CD14-positive monocyte (primary cell): ENCODE measurements around the gene EHD3. TPM values are rescaled to one million over a fixed set of nuclear protein-coding genes. Genes with fewer than 3 reads are reported as not detected.

Experiments
- DNase-seq, 3 donors: peaks; one replicate each; pipeline ENCODE4 v3.0.0-alpha.2; 2011 to 2022
- H2AFZ ChIP-seq: 2 replicates; pipeline ENCODE4 v1.6.0; 2012; ENCODE audit warnings: mild to moderate bottlenecking, low read depth, low read length, inconsistent platforms; ENCODE audit not compliant: insufficient read depth, poor library complexity, severe bottlenecking
- H3K27ac ChIP-seq, 2 donors: 1 replicate in 1 of 2; 2 replicates in 1 of 2; pipeline ENCODE4 v1.5.1; 2012 to 2013; ENCODE audit warnings: low read length in 2 of 2, control low read depth in 1 of 2, inconsistent platforms in 1 of 2, low read depth in 1 of 2, mild to moderate bottlenecking in 1 of 2
- H3K27me3 ChIP-seq, 2 donors: one replicate each; pipeline versions ENCODE4 v1.6.0 to v1.6.1; 2011 to 2013; ENCODE audit warnings: low read length in 2 of 2; ENCODE audit not compliant: control insufficient read depth in 2 of 2, insufficient read depth in 2 of 2
- H3K36me3 ChIP-seq, 2 donors: replicated peaks in 1 of 2; 1 replicate in 1 of 2; 2 replicates in 1 of 2; pipeline versions ENCODE4 v1.5.1 to v1.6.1; 2012 to 2013; ENCODE audit warnings: low read length in 2 of 2, control low read depth in 1 of 2, inconsistent platforms in 1 of 2, mild to moderate bottlenecking in 1 of 2; ENCODE audit not compliant: insufficient read depth in 2 of 2, control insufficient read depth in 1 of 2
- H3K4me1 ChIP-seq, 2 donors: 1 replicate in 1 of 2; 2 replicates in 1 of 2; pipeline versions ENCODE4 v1.5.1 to v1.6.1; 2012 to 2013; ENCODE audit warnings: low read length in 2 of 2, control low read depth in 1 of 2, inconsistent platforms in 1 of 2, mild to moderate bottlenecking in 1 of 2, moderate library complexity in 1 of 2; ENCODE audit not compliant: insufficient read depth in 2 of 2, control insufficient read depth in 1 of 2
- H3K4me2 ChIP-seq: replicated peaks from 2 replicates; pipeline ENCODE3; 2012; ENCODE audit warnings: low read length, moderate library complexity, mild to moderate bottlenecking; ENCODE audit not compliant: poor library complexity, severe bottlenecking; ENCODE audit errors: extremely low read depth
- H3K4me3 ChIP-seq, 3 experiments: fragments of 200-600 bp in 1 of 3; sonication (generic) in 1 of 3; replicated peaks in 1 of 3; 1 replicate in 2 of 3; 2 replicates in 1 of 3; pipeline ENCODE4 v1.5.1; 2011 to 2013; ENCODE audit warnings: low read length in 3 of 3, mild to moderate bottlenecking in 3 of 3, control low read depth in 2 of 3, low read depth in 2 of 3, inconsistent platforms in 1 of 3, moderate library complexity in 1 of 3
- H3K79me2 ChIP-seq: 2 replicates; pipeline ENCODE4 v1.6.0; 2012; ENCODE audit warnings: mild to moderate bottlenecking, control low read depth, inconsistent platforms, low read length, moderate library complexity; ENCODE audit not compliant: insufficient read depth
- H3K9ac ChIP-seq: 2 replicates; pipeline ENCODE4 v1.6.0; 2017; ENCODE audit warnings: low read length, mild to moderate bottlenecking; ENCODE audit not compliant: insufficient read depth, poor library complexity, severe bottlenecking
- H3K9me3 ChIP-seq, 2 donors: replicated peaks in 1 of 2; 1 replicate in 1 of 2; 2 replicates in 1 of 2; pipeline versions ENCODE4 v1.5.1 to v1.6.1; 2012 to 2013; ENCODE audit warnings: low read length in 2 of 2, control low read depth in 1 of 2; ENCODE audit not compliant: control insufficient read depth in 1 of 2, insufficient read depth in 1 of 2
- H4K20me1 ChIP-seq: 2 replicates; pipeline ENCODE4 v1.6.0; 2012; ENCODE audit warnings: mild to moderate bottlenecking, low read length, control low read depth, moderate library complexity; ENCODE audit not compliant: insufficient read depth
- H3K27ac Mint-ChIP-seq, 7 donors: one replicate each; pipeline ENCODE4 v1.8.0; 2020; ENCODE audit warnings: mild to moderate bottlenecking in 7 of 7, mixed read lengths in 7 of 7, moderate library complexity in 6 of 7, inconsistent platforms in 2 of 7
- H3K27me3 Mint-ChIP-seq, 3 donors: one replicate each; pipeline ENCODE4 v1.8.0; 2021 to 2022; ENCODE audit warnings: low read depth in 3 of 3, mild to moderate bottlenecking in 3 of 3, mixed read lengths in 3 of 3, moderate library complexity in 3 of 3, inconsistent platforms in 1 of 3
- H3K36me3 Mint-ChIP-seq, 2 donors: one replicate each; pipeline ENCODE4 v1.8.0; 2020; ENCODE audit warnings: mixed read lengths in 2 of 2, inconsistent platforms in 1 of 2, mild to moderate bottlenecking in 1 of 2
- H3K4me1 Mint-ChIP-seq: one replicate; pipeline ENCODE4 v1.8.0; 2020; ENCODE audit warnings: mild to moderate bottlenecking, mixed read lengths
- H3K4me3 Mint-ChIP-seq, 2 donors: one replicate each; pipeline ENCODE4 v1.8.0; 2020; ENCODE audit warnings: mild to moderate bottlenecking in 2 of 2, mixed read lengths in 2 of 2, moderate library complexity in 1 of 2
- H3K9me3 Mint-ChIP-seq, 7 donors: one replicate each; pipeline ENCODE4 v1.8.0; 2020 to 2022; ENCODE audit warnings: mixed read lengths in 7 of 7, mild to moderate bottlenecking in 6 of 7, moderate library complexity in 6 of 7, inconsistent platforms in 2 of 7
- CTCF ChIP-seq: fragments of 200-600 bp; IDR thresholded peaks from one replicate; pipeline ENCODE4 v1.8.0; 2022; ENCODE audit warnings: antibody characterized with exemption, mild to moderate bottlenecking
- WGBS: methylation state at CpG from one replicate; pipeline ENCODE4 v1.1.5; 2013; ENCODE audit warnings: missing lambda C conversion rate; ENCODE audit not compliant: insufficient coverage; 5-methylcytosine and 5-hydroxymethylcytosine counted together
- intact Hi-C, 2 donors: fragments of 100-400 bp; cut with micrococcal nuclease; formaldehyde crosslinking; loops; one replicate each; pipeline versions ENCODE4 v1.15.0 to v1.15.1; 2023
- polyA plus RNA-seq, 3 donors: library from polyadenylated mRNA; depleted of rRNA in 1 of 3; unstranded in 2 of 3; stranded (reverse) in 1 of 3; fragments of 300-500 nt in 2 of 3; fragments of >200 nt in 1 of 3; fragmentation: Illumina TruSeq in 2 of 3; gene quantifications; 1 replicate in 2 of 3; 2 replicates in 1 of 3; pipeline ENCODE4 v1.2.3, GENCODE V29; 2012 to 2021

The EHD3 gene
- polyA plus RNA-seq, 3 donors, result 1.1 to 1.5 (median 1.4) TPM

DNA sequence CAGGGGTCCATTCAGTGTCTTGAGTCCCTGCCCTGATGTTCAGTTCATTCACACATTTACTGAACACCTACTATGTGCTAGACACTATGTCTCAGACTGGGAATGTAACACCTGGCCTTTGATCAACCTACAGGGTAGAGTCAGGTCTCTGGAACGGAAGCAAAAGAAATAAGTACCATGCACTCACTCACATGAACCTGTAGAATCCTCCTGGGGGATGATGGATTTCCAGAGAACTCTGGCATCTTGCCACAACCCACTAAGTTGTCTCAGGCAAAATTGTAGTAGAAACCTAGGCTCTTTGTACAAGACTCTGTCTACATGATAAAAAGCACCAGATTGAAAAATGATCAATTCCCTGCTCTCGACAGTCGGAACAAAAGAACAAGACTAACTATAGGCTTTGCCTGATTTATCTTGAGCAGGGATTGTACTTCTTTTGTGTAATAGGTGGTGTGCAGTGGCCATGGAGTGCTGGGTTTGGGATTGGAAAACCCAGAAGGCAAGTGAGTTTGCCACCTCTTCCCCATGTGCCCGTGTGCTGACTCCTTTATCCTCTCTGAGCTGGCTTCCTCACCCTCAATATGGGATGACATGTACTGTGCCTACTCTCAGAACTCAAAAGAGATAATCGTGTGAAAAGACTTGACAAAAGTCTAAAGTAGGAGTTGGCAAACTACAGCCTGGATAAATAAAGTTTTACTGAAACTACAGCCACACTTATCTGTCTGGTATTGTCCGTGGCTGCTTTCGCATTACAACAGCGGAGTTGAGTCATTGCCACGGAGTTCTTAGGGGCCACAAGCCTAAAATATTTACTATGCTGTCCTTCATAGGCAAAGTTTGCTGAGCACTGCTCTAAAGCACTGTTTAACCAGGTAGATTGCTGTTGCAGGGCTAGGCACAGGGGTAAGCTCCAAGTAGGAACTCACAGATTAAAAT is 21.0 kb upstream of the EHD3 start:
- intact Hi-C loops, result no loop called here
- no peak overlapping the region for H3K9ac ChIP-seq
- no peak overlapping the region for H3K4me2 ChIP-seq
- WGBS, result 81% methylated on average over 7 of the region's 9 CpGs
- no peaks in the 10 kb centered on the region for H3K79me2 ChIP-seq
- no peak for TF ChIP-seq CTCF
- Mint-ChIP-seq H3K27me3 (peaks cover under 1 to 6% (median 5%) of the 10 kb centered on the region in 3 donors), H3K36me3 (no peaks in the 10 kb centered on the region), H3K27ac (peak overlapping the region in 1 of 7 donors; percentile 35), H3K4me1 (peaks cover 12% of the 10 kb centered on the region), H3K4me3 (no peak overlapping the region), H3K9me3 (no peaks in the 10 kb centered on the region)
- peak overlapping the region; percentile 2 for H2AFZ ChIP-seq
- H3K36me3 ChIP-seq, result no peaks in the 10 kb centered on the region
- no peaks in the 10 kb centered on the region for H4K20me1 ChIP-seq
- no peak overlapping the region for H3K4me3 ChIP-seq
- H3K9me3 ChIP-seq, result no peaks in the 10 kb centered on the region
- no peak overlapping the region for H3K27ac ChIP-seq
- H3K4me1 ChIP-seq, result peaks cover 0 to 6% of the 10 kb centered on the region in 2 donors
- no peaks in the 10 kb centered on the region for H3K27me3 ChIP-seq
- no peak for DNase-seq

- Mint-ChIP-seq H3K27ac (peak overlapping the region in 3 of 7 donors; percentile 4 to 60 (median 40)), H3K27me3 (peaks cover 1 to 6% (median 5%) of the 10 kb centered on the region in 3 donors), H3K4me3 (no peak overlapping the region), H3K4me1 (peaks cover 18% of the 10 kb centered on the region), H3K9me3 (no peaks in the 10 kb centered on the region), H3K36me3 (peaks cover 0 to under 1% of the 10 kb centered on the region in 2 donors)
- Histone ChIP-seq H3K27me3 (no peaks in the 10 kb centered on the region), H3K79me2 (no peaks in the 10 kb centered on the region), H3K9ac (no peak overlapping the region), H3K4me2 (no peak overlapping the region), H3K27ac (no peak overlapping the region), H4K20me1 (no peaks in the 10 kb centered on the region), H3K4me1 (peaks cover 7 to 14% of the 10 kb centered on the region in 2 donors), H3K4me3 (no peak overlapping the region), H3K9me3 (no peaks in the 10 kb centered on the region), H3K36me3 (no peaks in the 10 kb centered on the region), H2AFZ (no peak overlapping the region)
- TF ChIP-seq CTCF, result no peak
- intact Hi-C loops, result no loop called here
- no CpG with 5 or more reads among the region's 4 CpGs for WGBS
- no peak for DNase-seq
These were observed 20.1 kb upstream of the EHD3 start for GRCh38 chr2:31213601-31214443.
